Measurements from ENCODE around the gene CCL17. TPM values are rescaled to one million over a fixed set of nuclear protein-coding genes. Genes with fewer than 3 reads are reported as not detected.

CCL17 gene
- total RNA-seq, 6 donors from 2014 or later = 2.8 to 24.2 (median 5.8) TPM; not detected in 3

DNA sequence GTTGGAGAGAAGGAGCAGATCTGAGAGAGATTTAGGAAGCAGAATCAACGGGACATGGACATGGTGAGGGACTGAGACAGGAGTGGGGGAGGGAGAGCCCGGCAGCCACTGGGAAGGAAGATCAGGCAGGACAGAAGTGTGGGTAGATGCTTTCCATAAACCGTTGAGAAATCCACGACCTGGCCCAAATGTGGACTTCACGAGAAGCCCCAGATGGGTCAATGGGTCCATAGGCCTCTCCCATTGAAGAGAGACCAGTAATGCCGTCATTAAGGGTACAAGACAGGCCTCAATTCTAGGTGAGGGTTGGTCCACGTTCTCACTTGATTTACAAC, 46.5 kb upstream of the CCL17 start:
- Histone ChIP-seq H3K4me1 (no peaks in the 10 kb centered on the region), H3K9me3 (no peaks in the 10 kb centered on the region), H3K27me3 (no peaks in the 10 kb centered on the region), H3K36me3 (no peaks in the 10 kb centered on the region), H3K27ac (no peak overlapping the region), H3K4me3 (no peak overlapping the region)
- no peak for TF ChIP-seq POLR2AphosphoS5 (IDR thresholded peaks at IDR 0.05)
- TF ChIP-seq, protein P1, sequence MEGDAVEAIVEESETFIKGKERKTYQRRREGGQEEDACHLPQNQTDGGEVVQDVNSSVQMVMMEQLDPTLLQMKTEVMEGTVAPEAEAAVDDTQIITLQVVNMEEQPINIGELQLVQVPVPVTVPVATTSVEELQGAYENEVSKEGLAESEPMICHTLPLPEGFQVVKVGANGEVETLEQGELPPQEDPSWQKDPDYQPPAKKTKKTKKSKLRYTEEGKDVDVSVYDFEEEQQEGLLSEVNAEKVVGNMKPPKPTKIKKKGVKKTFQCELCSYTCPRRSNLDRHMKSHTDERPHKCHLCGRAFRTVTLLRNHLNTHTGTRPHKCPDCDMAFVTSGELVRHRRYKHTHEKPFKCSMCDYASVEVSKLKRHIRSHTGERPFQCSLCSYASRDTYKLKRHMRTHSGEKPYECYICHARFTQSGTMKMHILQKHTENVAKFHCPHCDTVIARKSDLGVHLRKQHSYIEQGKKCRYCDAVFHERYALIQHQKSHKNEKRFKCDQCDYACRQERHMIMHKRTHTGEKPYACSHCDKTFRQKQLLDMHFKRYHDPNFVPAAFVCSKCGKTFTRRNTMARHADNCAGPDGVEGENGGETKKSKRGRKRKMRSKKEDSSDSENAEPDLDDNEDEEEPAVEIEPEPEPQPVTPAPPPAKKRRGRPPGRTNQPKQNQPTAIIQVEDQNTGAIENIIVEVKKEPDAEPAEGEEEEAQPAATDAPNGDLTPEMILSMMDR (IDR thresholded peaks at IDR 0.05) = no peak
- no peak for ATAC-seq (ENCODE audit: low FRiP score in 2 of 2)
- WGBS, 2 donors = 80 to 85% methylated on average over 5 to 7 of the region's 7 CpGs
- no peak for DNase-seq

DNA sequence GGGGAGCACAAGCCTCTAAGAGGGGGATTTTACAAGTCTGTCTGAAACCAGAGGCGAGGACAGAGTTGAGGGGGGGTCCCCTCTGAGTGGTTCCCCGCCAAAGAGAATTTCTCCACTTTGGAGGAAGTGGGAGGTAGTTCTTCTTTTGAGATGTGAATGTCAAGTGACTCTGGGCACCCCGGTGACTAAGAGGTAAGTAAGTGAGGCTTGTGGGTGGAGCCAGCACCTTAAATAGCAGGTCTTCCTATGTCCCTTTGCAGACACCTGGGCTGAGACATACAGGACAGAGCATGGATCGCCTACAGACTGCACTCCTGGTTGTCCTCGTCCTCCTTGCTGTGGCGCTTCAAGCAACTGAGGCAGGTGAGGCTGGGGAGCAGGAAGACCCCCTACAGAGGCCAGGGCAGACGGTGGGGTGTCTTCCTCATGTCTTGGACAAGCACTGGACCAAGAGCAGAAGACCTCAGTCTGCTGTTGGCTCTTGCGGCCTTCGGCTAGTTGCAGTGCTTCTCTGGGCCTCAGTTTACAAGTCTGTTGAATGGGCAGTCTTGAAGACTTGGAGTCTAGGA, 46.0 kb upstream of the CCL17 start, which contains the start of gene CCL22:
CCL22 (plus strand) TSS at position 257 of the 569 bp plus-strand sequence; CDS start at position 291, 34 bp downstream.
- H3K4me3 ChIP-seq = no peak within 1 kb of the TSS
- 78 to 83% methylated on average over 8 to 9 of the region's 9 CpGs for WGBS, 2 donors
- no peaks in the 10 kb centered on the region for H3K4me1 ChIP-seq
- ATAC-seq (ENCODE audit: low FRiP score in 2 of 2) = no peak
- H3K36me3 ChIP-seq = no peaks in the 10 kb centered on the region
- no peaks in the 10 kb centered on the region for H3K27me3 ChIP-seq
- H3K27ac ChIP-seq = no peak within 1 kb of the TSS
- TF ChIP-seq POLR2A (IDR thresholded peaks at IDR 0.05) = no peak
- TF ChIP-seq EP300 (IDR thresholded peaks at IDR 0.05) = no peak
- TF ChIP-seq, protein P1 (IDR thresholded peaks at IDR 0.05) = no peak
- TF ChIP-seq POLR2AphosphoS5 (IDR thresholded peaks at IDR 0.05) = no peak
- H3K9me3 ChIP-seq = no peaks in the 10 kb centered on the region
- peak in 1 of 2 donors; percentile 40 for DNase-seq

DNA sequence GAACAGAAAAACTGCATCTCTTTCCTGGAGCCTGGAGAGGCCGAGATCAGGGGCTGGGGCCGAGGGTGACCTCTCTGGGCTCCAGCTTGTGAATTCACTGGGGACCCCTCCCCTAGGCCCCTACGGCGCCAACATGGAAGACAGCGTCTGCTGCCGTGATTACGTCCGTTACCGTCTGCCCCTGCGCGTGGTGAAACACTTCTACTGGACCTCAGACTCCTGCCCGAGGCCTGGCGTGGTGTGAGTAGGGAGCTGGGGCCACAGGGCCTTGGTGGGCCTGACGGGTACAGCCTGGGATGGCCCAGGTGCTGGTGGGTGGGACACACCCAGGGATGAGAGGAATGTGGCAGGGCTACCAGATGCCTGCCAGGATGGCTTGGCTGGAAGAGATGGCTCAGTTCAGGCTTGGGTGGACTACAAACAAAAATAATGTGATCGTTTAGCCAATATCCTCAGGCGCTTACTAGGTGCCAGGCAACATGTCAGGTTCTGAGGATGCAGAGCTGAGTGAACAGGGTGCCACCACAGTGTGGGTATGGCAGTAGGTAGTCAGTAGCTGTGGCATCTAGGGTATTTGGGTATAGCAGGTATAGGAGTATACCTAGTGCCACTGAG, 44.1 kb upstream of the CCL17 start:
- no peaks in the 10 kb centered on the region for H3K9me3 ChIP-seq
- DNase-seq (no peak), ATAC-seq (ENCODE audit: low FRiP score in 2 of 2) (no peak)
- no peak overlapping the region for H3K4me3 ChIP-seq
- no peaks in the 10 kb centered on the region for H3K36me3 ChIP-seq
- H3K27me3 ChIP-seq = no peaks in the 10 kb centered on the region
- H3K4me1 ChIP-seq = no peaks in the 10 kb centered on the region
- no peak overlapping the region for H3K27ac ChIP-seq
- WGBS, 2 donors = 91 to 94% methylated on average over 5 to 11 of the region's 16 CpGs
- TF ChIP-seq POLR2AphosphoS5 (IDR thresholded peaks at IDR 0.05) (no peak), POLR2A (IDR thresholded peaks at IDR 0.05) (no peak), EP300 (IDR thresholded peaks at IDR 0.05) (no peak)
- TF ChIP-seq, protein P1 (IDR thresholded peaks at IDR 0.05) = no peak

DNA sequence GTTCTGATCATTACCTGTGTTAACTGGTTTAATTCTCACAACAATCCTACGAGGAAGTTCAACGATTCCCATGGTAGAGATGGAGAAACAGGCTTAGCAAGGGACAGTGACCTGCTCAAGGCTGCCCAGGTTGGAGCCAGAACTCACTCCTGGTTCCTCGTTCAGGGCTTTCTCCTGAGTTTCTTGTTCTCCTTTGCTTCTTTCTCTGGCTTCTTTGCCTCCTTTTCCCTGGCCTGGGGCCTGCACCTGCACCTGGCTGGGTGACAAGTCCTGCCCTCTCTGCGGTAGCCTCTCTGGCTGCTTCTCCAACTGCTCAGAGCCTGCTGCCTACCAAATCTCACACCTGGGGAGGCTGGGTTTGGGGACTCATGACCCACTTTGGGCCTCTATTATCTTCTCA, 43.2 kb upstream of the CCL17 start:
- TF ChIP-seq POLR2A (IDR thresholded peaks at IDR 0.05) (no peak), POLR2AphosphoS5 (IDR thresholded peaks at IDR 0.05) (no peak), EP300 (IDR thresholded peaks at IDR 0.05) (no peak)
- TF ChIP-seq, protein P1 (IDR thresholded peaks at IDR 0.05) = no peak
- WGBS, 2 donors = 64 to 68% methylated on average over 4 of the region's 4 CpGs

DNA sequence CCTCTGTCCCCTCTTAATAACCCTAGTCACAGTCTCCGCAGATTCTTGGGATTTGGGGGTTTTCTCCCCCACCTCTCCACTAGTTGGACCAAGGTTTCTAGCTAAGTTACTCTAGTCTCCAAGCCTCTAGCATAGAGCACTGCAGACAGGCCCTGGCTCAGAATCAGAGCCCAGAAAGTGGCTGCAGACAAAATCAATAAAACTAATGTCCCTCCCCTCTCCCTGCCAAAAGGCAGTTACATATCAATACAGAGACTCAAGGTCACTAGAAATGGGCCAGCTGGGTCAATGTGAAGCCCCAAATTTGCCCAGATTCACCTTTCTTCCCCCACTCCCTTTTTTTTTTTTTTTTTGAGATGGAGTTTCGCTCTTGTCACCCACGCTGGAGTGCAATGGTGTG, 40.4 kb upstream of the CCL17 start:
- 91 to 99% methylated on average over 3 of the region's 3 CpGs for WGBS, 2 donors
- H3K27ac ChIP-seq = no peak overlapping the region
- no peak for ATAC-seq (ENCODE audit: low FRiP score in 2 of 2)
- DNase-seq = no peak
- peaks cover 9 to 15% (median 12%) of the 10 kb centered on the region in 4 donors for H3K4me1 ChIP-seq
- no peaks in the 10 kb centered on the region for H3K27me3 ChIP-seq
- H3K9me3 ChIP-seq = no peaks in the 10 kb centered on the region
- H3K36me3 ChIP-seq = no peaks in the 10 kb centered on the region
- TF ChIP-seq POLR2AphosphoS5 (IDR thresholded peaks at IDR 0.05) (no peak), POLR2A (IDR thresholded peaks at IDR 0.05) (no peak), EP300 (IDR thresholded peaks at IDR 0.05) (no peak)
- TF ChIP-seq, protein P1 (IDR thresholded peaks at IDR 0.05) = no peak
- no peak overlapping the region for H3K4me3 ChIP-seq

More for the DNA sequence above, 43.2 kb upstream of the CCL17 start:
- Histone ChIP-seq H3K4me3 (no peak overlapping the region), H3K9me3 (no peaks in the 10 kb centered on the region), H3K4me1 (peaks cover 3 to 5% (median 4%) of the 10 kb centered on the region in 4 donors), H3K36me3 (no peaks in the 10 kb centered on the region), H3K27ac (no peak overlapping the region), H3K27me3 (no peaks in the 10 kb centered on the region)
- no peak for ATAC-seq (ENCODE audit: low FRiP score in 2 of 2)
- no peak for DNase-seq

All from upper lobe of left lung (tissue), 6 donors.